ENCODE data around the gene LINGO3. TPM values are rescaled to one million over a fixed set of nuclear protein-coding genes. Genes with fewer than 3 reads are reported as not detected.
A peak's percentile ranks its signal among the peaks of the same experiment; 100 is the strongest.

Gene LINGO3
- total RNA-seq, 1 experiment from 2014 or later, result 2.0 TPM

DNA sequence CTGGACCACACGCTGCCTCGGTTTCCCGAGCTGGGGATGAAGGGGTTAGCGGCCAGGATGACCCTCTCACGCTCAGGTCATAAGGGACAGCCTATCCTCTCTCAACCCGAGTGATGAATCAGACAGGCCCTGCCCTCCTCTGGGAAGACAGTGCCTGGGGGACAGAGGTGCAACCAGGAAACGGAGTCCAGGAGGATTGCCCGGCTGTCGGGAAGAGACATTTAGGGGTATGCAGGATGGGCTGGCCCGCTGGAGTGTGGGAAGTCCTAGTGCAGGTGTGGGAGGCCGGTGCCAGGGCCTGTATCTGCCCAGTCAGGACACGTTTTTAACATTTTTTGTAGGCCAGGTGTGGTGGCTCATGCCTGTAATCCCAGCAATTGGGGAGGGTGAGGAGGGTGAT lies 12.1 kb upstream of the LINGO3 start:
- Mint-ChIP-seq H3K27me3 (ENCODE audit: low read depth) (peaks cover 4% of the 10 kb centered on the region), H3K4me1 (no peaks in the 10 kb centered on the region), H3K36me3 (peaks cover 12% of the 10 kb centered on the region), H3K4me3 (no peak overlapping the region), H3K9me3 (peaks cover 5% of the 10 kb centered on the region), H3K27ac (no peak overlapping the region)
- ATAC-seq, result no peak
- POLR2A ChIA-PET, result interaction anchor here (0.6 kb wide), 1 partner anchor 48 kb away, joined by 3 read pairs; no protein-coding TSS in a partner anchor
- TF ChIP-seq, protein P1, sequence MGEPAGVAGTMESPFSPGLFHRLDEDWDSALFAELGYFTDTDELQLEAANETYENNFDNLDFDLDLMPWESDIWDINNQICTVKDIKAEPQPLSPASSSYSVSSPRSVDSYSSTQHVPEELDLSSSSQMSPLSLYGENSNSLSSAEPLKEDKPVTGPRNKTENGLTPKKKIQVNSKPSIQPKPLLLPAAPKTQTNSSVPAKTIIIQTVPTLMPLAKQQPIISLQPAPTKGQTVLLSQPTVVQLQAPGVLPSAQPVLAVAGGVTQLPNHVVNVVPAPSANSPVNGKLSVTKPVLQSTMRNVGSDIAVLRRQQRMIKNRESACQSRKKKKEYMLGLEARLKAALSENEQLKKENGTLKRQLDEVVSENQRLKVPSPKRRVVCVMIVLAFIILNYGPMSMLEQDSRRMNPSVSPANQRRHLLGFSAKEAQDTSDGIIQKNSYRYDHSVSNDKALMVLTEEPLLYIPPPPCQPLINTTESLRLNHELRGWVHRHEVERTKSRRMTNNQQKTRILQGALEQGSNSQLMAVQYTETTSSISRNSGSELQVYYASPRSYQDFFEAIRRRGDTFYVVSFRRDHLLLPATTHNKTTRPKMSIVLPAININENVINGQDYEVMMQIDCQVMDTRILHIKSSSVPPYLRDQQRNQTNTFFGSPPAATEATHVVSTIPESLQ (CRISPR knock-in tag; IDR thresholded peaks at IDR 0.05), result no peak
- TF ChIP-seq, protein P2, sequence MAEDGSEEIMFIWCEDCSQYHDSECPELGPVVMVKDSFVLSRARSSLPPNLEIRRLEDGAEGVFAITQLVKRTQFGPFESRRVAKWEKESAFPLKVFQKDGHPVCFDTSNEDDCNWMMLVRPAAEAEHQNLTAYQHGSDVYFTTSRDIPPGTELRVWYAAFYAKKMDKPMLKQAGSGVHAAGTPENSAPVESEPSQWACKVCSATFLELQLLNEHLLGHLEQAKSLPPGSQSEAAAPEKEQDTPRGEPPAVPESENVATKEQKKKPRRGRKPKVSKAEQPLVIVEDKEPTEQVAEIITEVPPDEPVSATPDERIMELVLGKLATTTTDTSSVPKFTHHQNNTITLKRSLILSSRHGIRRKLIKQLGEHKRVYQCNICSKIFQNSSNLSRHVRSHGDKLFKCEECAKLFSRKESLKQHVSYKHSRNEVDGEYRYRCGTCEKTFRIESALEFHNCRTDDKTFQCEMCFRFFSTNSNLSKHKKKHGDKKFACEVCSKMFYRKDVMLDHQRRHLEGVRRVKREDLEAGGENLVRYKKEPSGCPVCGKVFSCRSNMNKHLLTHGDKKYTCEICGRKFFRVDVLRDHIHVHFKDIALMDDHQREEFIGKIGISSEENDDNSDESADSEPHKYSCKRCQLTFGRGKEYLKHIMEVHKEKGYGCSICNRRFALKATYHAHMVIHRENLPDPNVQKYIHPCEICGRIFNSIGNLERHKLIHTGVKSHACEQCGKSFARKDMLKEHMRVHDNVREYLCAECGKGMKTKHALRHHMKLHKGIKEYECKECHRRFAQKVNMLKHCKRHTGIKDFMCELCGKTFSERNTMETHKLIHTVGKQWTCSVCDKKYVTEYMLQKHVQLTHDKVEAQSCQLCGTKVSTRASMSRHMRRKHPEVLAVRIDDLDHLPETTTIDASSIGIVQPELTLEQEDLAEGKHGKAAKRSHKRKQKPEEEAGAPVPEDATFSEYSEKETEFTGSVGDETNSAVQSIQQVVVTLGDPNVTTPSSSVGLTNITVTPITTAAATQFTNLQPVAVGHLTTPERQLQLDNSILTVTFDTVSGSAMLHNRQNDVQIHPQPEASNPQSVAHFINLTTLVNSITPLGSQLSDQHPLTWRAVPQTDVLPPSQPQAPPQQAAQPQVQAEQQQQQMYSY (CRISPR knock-in tag; IDR thresholded peaks at IDR 0.05), result peak; percentile 27; the same call in 1 of the 2 replicates
- CTCF ChIA-PET, result interaction anchor here (1.3 kb wide), 1 partner anchor 121 kb away, joined by 3 read pairs; no protein-coding TSS in a partner anchor
- DNase-seq (ENCODE audit: low spot score), result no peak

DNA sequence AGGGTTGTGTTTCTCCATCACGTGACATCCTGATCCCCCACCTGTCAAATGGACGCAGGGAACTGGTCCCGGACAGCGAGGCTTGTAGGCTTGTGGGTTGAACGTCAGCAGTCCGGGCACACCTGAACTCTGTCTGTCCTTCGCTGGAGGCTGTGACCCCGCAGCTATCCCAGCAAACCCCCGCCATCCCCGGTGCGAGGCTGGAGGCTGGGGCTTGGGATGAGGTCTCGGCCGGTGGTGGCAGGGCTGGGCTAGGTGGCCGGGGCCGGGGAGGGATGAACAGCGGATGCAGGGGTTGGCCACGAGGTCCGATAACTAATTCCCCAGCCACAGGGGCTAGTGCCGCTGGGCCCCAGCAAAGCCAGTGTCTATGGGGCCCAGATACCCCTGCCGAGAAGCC lies 11.6 kb upstream of the LINGO3 start:
- no peak for TF ChIP-seq ZNF219 (CRISPR knock-in tag; IDR thresholded peaks at IDR 0.05; ENCODE audit: borderline replicate concordance)
- TF ChIP-seq, protein P3, sequence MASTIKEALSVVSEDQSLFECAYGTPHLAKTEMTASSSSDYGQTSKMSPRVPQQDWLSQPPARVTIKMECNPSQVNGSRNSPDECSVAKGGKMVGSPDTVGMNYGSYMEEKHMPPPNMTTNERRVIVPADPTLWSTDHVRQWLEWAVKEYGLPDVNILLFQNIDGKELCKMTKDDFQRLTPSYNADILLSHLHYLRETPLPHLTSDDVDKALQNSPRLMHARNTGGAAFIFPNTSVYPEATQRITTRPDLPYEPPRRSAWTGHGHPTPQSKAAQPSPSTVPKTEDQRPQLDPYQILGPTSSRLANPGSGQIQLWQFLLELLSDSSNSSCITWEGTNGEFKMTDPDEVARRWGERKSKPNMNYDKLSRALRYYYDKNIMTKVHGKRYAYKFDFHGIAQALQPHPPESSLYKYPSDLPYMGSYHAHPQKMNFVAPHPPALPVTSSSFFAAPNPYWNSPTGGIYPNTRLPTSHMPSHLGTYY (CRISPR knock-in tag; IDR thresholded peaks at IDR 0.05), result no peak
- TF ChIP-seq ZNF317 (CRISPR knock-in tag; IDR thresholded peaks at IDR 0.05; ENCODE audit: borderline replicate concordance, low read depth), result no peak
- TF ChIP-seq NR2C2 (CRISPR knock-in tag; IDR thresholded peaks at IDR 0.05), result no peak
- no peak for TF ChIP-seq ZNF138 (CRISPR knock-in tag; conservative IDR thresholded peaks at IDR 0.05)
- ChIA-PET POLR2A (no interaction called here), CTCF (interaction anchor here (1.3 kb wide), 2 partner anchors 32 to 120 kb away, joined by 3 read pairs; no protein-coding TSS in a partner anchor)
- peaks cover 7% of the 10 kb centered on the region for H3K27me3 Mint-ChIP-seq (ENCODE audit: low read depth)
- no peak for ATAC-seq
- H3K36me3 Mint-ChIP-seq, result peaks cover 13% of the 10 kb centered on the region
- no peak for DNase-seq (ENCODE audit: low spot score)
- peaks cover 9% of the 10 kb centered on the region for H3K9me3 Mint-ChIP-seq
- H3K4me1 Mint-ChIP-seq, result no peaks in the 10 kb centered on the region
- H3K4me3 Mint-ChIP-seq, result no peak overlapping the region
- H3K27ac Mint-ChIP-seq, result no peak overlapping the region

DNA sequence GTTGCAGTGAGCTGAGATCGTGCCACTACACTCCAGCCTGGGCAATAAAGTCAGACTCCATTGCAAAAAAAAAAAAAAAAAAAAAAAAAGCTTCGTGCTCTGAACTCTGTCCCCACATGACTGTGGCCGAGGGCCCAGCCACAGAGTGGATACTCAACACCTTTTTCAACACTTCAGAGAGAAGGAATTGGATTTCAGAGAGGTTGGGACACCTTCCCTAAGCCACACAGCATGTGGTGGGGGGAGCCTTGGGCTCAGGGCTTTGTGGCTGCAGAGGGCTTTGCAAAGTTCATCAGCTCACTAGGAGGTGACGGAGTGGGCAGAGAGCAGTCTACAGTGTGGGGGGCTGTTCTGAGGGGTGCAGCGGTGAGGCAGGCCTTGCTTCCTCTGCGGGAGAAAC lies 11.0 kb upstream of the LINGO3 start:
- H3K36me3 Mint-ChIP-seq, result peaks cover 8% of the 10 kb centered on the region
- ChIA-PET POLR2A (no interaction called here), CTCF (interaction anchor here (0.7 to 1.3 kb wide), 6 partner anchors 9 to 1478 kb away, joined by 3 to 4 read pairs (median 4); no protein-coding TSS in a partner anchor)

More for the DNA sequence above, 11.0 kb upstream of the LINGO3 start:
- Mint-ChIP-seq H3K4me3 (no peak overlapping the region), H3K27ac (no peak overlapping the region), H3K9me3 (peaks cover 9% of the 10 kb centered on the region), H3K27me3 (ENCODE audit: low read depth) (peaks cover 9% of the 10 kb centered on the region), H3K4me1 (no peaks in the 10 kb centered on the region)
- no peak for DNase-seq (ENCODE audit: low spot score)
- TF ChIP-seq, protein P4, sequence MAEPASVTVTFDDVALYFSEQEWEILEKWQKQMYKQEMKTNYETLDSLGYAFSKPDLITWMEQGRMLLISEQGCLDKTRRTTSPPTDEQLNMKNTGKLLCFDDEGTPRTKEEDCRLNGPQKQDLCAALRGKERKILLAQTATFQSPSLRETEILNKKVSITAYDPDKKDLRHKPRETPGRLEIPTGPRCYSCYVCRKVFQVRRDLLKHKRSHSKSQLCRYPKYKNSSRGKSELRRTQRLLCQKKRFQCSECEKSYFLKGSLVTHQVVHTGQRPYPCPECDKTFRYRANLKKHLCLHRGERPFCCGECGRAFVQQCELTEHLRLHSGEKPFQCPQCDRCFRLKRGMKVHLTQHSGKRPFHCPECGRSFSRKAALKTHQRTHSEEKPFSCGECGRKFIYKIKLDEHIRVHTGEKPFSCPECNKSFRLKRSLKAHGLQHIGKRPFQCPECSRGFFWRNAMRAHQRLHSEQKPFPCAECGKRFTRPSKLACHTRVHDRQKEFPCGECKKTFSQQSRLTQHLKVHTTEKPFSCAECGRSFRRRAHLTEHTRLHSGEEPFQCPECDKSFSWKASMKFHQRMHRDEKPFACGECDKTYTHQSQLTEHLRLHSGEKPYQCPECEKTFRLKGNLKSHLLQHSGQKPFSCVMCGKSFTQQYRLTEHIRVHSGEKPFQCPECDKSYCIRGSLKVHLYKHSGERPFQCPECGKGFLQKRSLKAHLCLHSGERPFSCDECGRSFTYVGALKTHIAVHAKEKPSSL (CRISPR knock-in tag; conservative IDR thresholded peaks at IDR 0.05), result no peak
- TF ChIP-seq NR3C1 (CRISPR knock-in tag; conservative IDR thresholded peaks at IDR 0.05; ENCODE audit: low read depth) (no peak), ZNF423 (CRISPR knock-in tag; IDR thresholded peaks at IDR 0.05) (no peak), ZNF396 (CRISPR knock-in tag; IDR thresholded peaks at IDR 0.05; ENCODE audit: borderline replicate concordance) (no peak), FOXK1 (CRISPR knock-in tag; IDR thresholded peaks at IDR 0.05) (no peak)
- TF ChIP-seq, protein P5, sequence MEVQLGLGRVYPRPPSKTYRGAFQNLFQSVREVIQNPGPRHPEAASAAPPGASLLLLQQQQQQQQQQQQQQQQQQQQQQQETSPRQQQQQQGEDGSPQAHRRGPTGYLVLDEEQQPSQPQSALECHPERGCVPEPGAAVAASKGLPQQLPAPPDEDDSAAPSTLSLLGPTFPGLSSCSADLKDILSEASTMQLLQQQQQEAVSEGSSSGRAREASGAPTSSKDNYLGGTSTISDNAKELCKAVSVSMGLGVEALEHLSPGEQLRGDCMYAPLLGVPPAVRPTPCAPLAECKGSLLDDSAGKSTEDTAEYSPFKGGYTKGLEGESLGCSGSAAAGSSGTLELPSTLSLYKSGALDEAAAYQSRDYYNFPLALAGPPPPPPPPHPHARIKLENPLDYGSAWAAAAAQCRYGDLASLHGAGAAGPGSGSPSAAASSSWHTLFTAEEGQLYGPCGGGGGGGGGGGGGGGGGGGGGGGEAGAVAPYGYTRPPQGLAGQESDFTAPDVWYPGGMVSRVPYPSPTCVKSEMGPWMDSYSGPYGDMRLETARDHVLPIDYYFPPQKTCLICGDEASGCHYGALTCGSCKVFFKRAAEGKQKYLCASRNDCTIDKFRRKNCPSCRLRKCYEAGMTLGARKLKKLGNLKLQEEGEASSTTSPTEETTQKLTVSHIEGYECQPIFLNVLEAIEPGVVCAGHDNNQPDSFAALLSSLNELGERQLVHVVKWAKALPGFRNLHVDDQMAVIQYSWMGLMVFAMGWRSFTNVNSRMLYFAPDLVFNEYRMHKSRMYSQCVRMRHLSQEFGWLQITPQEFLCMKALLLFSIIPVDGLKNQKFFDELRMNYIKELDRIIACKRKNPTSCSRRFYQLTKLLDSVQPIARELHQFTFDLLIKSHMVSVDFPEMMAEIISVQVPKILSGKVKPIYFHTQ (CRISPR knock-in tag; IDR thresholded peaks at IDR 0.05), result no peak
- TF ChIP-seq, protein P6, sequence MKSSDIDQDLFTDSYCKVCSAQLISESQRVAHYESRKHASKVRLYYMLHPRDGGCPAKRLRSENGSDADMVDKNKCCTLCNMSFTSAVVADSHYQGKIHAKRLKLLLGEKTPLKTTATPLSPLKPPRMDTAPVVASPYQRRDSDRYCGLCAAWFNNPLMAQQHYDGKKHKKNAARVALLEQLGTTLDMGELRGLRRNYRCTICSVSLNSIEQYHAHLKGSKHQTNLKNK (CRISPR knock-in tag; IDR thresholded peaks at IDR 0.05), result no peak
- TF ChIP-seq, protein P7, sequence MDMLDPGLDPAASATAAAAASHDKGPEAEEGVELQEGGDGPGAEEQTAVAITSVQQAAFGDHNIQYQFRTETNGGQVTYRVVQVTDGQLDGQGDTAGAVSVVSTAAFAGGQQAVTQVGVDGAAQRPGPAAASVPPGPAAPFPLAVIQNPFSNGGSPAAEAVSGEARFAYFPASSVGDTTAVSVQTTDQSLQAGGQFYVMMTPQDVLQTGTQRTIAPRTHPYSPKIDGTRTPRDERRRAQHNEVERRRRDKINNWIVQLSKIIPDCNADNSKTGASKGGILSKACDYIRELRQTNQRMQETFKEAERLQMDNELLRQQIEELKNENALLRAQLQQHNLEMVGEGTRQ (CRISPR knock-in tag; IDR thresholded peaks at IDR 0.05), result no peak
- ATAC-seq, result no peak
